WERI-Rb-1 (cell line): ENCODE measurements around the gene ZCCHC12.

Experiments used
- DNase-seq: peaks from one replicate; pipeline ENCODE4 v3.0.0-alpha.2; 2020
- H3K27ac ChIP-seq: fragments of 250-450 bp; sonication (Bioruptor Pico); 2 replicates; pipeline ENCODE4 v1.5.1; 2020; ENCODE audit warnings: mild to moderate bottlenecking, moderate library complexity
- H3K27me3 ChIP-seq: fragments of 250-450 bp; sonication (Bioruptor Pico); 2 replicates; pipeline ENCODE4 v1.5.1; 2021; ENCODE audit warnings: mild to moderate bottlenecking, low read depth, moderate library complexity; ENCODE audit not compliant: insufficient read depth, severe bottlenecking
- H3K36me3 ChIP-seq: fragments of 250-450 bp; sonication (Bioruptor Pico); 2 replicates; pipeline ENCODE4 v1.5.1; 2020; ENCODE audit warnings: mild to moderate bottlenecking, moderate library complexity
- H3K4me3 ChIP-seq: 2 replicates; pipeline ENCODE4 v1.5.1; 2011; ENCODE audit warnings: low read depth, mild to moderate bottlenecking, control low read depth, low read length
- H3K9me3 ChIP-seq: fragments of 250-450 bp; sonication (Bioruptor Pico); 2 replicates; pipeline ENCODE4 v1.5.1; 2021; ENCODE audit warnings: mild to moderate bottlenecking, moderate library complexity; ENCODE audit not compliant: severe bottlenecking
- CTCF ChIP-seq: IDR thresholded peaks from 2 replicates; pipeline ENCODE4 v1.5.1; 2011; ENCODE audit warnings: low read depth, mild to moderate bottlenecking, control low read depth, inconsistent platforms, low read length

The ZCCHC12 gene

DNA sequence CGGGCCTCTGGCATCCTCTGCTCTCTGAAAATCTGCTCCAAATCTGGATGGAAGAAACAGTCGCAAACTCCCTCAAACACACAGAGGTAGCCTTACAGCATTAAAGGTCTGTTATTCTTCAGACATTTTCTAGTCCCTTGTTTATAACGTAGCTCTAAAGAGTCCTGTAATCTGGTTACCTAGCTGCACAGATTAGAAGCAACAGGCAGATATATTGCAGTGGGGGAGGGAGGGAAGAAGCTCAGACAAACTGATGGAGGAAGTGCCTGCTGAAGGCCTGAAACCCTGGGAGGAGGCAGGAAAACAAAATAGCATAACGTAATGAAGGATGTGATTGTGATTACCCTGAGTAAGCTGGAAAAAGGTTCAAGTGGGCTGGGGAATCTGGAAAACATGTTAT lies 39.4 kb downstream of the ZCCHC12 start:
- Histone ChIP-seq H3K27ac (no peak overlapping the region), H3K9me3 (no peaks in the 10 kb centered on the region), H3K27me3 (peaks cover 16% of the 10 kb centered on the region), H3K36me3 (no peaks in the 10 kb centered on the region), H3K4me3 (no peak overlapping the region)
- DNase-seq: no peak
- TF ChIP-seq CTCF: no peak

DNA sequence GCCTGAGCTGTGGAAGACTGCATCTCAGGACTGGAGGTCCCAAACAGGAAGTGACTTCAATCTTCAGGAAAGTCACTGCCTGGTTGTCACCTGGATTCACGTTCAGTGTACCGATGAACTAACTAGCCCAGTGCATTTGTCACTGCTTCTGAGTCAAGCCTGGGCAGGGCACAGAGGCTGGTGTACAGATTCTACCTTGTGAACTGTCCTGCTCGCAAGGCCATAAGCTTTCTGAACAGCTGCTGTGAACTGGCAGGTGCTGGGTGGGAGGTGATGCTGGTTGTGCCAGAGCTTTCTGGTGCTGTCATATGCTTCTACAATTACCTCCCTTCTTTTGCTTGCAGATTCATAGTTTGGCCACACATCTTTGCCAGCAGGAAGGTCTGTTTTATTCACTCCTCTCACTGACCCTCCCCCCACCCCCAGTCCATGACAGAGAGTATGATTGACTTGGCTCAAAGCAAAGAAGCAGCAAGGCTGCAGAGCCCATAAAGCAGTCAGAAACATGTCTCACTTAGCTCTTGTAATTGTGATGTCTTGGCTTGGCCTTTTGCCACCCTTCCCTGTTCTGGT lies 40.5 kb downstream of the ZCCHC12 start:
- no peak for DNase-seq
- Histone ChIP-seq H3K4me3 (no peak overlapping the region), H3K27me3 (peaks cover 16% of the 10 kb centered on the region), H3K36me3 (no peaks in the 10 kb centered on the region), H3K27ac (no peak overlapping the region), H3K9me3 (no peaks in the 10 kb centered on the region)
- no peak for TF ChIP-seq CTCF

GRCh38 chrX:118865231-118865630 lies 41.6 kb downstream of the ZCCHC12 start:
- no peak for DNase-seq
- TF ChIP-seq CTCF: no peak
- H3K9me3 ChIP-seq: no peaks in the 10 kb centered on the region
- H3K4me3 ChIP-seq: no peak overlapping the region
- no peak overlapping the region for H3K27ac ChIP-seq
- peaks cover 16% of the 10 kb centered on the region for H3K27me3 ChIP-seq
- H3K36me3 ChIP-seq: no peaks in the 10 kb centered on the region

DNA sequence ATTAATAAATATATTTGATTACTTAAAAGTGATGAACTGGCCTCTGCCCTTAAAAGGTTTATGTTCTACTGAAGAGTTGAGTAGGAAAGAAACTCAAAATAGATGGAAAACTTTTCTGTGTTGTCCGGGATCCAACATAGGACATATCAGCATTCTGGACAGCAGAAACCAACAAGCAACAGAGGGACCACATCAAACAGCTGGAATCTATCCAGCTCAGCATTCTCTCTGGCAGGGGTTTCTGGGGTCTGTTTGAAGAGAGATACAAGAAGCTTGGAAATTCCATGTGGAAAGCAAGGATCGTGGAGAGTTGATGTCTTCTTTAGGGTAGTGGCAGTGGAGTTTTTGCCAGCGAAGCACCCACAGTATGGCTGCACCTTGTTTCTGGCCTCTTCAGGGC lies 43.6 kb downstream of the ZCCHC12 start:
- H3K36me3 ChIP-seq: no peaks in the 10 kb centered on the region
- H3K27me3 ChIP-seq: peaks cover 11% of the 10 kb centered on the region
- no peak for TF ChIP-seq CTCF
- no peak overlapping the region for H3K4me3 ChIP-seq
- no peak overlapping the region for H3K27ac ChIP-seq
- H3K9me3 ChIP-seq: no peaks in the 10 kb centered on the region
- no peak for DNase-seq

DNA sequence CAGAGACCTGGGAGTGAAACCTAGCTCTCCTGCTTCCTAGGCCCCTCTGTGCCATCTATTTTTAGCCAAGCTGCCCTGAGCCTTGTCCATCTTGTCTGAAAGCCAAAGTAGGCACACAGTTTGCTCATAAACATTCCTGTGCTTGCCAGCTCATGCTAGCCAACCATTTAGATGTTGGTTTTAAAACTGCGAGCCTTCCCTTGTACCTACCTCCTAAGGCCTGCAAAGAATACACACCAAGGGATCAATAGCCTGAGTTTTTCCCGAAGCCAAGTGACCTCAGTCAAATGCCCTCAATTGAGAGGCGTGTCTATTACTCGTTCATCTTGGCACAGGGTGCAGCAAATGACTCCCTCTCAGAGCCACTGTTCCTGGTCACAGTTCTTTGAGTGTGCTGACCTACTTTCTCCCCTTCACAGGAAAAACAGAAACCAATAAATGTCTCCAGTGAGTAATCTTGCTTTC lies 48.5 kb downstream of the ZCCHC12 start:
- no peak overlapping the region for H3K27ac ChIP-seq
- no peak for TF ChIP-seq CTCF
- H3K9me3 ChIP-seq: no peaks in the 10 kb centered on the region
- H3K4me3 ChIP-seq: no peak overlapping the region
- DNase-seq: no peak
- H3K36me3 ChIP-seq: no peaks in the 10 kb centered on the region
- H3K27me3 ChIP-seq: peaks cover 14% of the 10 kb centered on the region
